Forelimb muscle (tissue), 1 donor: ENCODE measurements around the gene CERKL. TPM values are rescaled to one million over a fixed set of nuclear protein-coding genes. Genes with fewer than 3 reads are reported as not detected.
A peak's percentile ranks its signal among the peaks of the same experiment; 100 is the strongest.

ENCODE experiments used
- DNase-seq: peaks from one replicate; pipeline ENCODE4 v3.0.0-alpha.2; 2013; ENCODE audit warnings: low read depth
- polyA plus RNA-seq: library from polyadenylated mRNA; unstranded; fragments of 120-200 nt; gene quantifications from one replicate; pipeline ENCODE4 v1.2.1, GENCODE V29; 2013; ENCODE audit not compliant: insufficient read length

The CERKL gene
- polyA plus RNA-seq, 1 donor = 6.7 TPM

DNA sequence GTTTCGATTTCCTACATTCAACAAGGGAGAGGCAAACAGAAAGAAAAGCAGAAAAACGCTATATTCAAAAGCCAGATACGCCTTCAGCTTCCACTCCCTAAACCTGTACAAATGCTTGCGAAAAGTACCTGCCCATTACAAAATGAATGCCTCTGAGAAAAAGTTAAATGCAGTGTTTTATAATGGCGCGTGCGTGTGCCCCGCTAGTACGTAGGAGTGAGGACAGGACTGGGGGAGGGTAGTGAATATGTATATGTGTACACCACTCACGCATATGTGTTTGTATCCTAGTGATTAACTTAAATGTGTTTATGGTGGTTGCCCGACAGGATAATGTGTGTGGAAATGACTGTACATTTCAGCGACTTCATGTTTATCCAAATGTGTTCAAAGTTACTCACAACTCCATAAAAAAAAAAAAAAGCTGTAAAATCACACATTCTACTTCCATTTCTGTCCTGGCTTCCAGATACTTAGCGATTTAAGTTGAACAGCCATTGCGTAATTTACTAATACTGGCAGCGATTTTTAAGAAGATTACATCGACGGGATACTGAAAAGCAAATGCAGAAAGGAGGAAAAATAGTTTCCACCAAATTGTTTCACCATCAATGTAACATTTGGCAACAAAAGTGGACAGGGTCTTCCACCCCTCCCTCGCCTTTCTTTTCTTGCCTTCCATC lies 22.1 kb upstream of the CERKL start:
- no peak for DNase-seq

- DNase-seq = peak; percentile 60
Observed at GRCh38 chr2:181677912-181678586, 21.1 kb upstream of the CERKL start.

GRCh38 chr2:181675254-181675653 lies 18.3 kb upstream of the CERKL start:
- DNase-seq = no peak

DNA sequence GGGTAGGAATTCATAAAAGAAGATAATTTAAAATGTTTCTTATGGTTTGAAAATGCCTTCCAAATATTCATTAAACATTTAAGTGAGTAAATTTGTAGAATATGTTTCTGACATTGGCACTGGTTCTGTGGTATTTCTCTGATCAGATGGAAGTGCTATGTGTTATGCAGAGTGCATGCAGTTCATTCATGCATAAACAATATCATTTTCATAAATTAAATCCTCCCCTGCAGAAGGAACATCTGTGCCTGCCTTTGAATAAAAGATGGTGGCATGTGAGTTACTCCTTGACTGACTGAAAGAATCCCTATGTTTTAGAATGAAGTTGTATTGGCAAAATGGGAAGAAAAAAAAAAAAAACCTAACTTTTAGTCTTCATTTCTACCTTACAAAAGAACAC lies 17.6 kb upstream of the CERKL start:
- DNase-seq = no peak

- no peak for DNase-seq
Observed at GRCh38 chr2:181673173-181673572, 16.3 kb upstream of the CERKL start.

DNA sequence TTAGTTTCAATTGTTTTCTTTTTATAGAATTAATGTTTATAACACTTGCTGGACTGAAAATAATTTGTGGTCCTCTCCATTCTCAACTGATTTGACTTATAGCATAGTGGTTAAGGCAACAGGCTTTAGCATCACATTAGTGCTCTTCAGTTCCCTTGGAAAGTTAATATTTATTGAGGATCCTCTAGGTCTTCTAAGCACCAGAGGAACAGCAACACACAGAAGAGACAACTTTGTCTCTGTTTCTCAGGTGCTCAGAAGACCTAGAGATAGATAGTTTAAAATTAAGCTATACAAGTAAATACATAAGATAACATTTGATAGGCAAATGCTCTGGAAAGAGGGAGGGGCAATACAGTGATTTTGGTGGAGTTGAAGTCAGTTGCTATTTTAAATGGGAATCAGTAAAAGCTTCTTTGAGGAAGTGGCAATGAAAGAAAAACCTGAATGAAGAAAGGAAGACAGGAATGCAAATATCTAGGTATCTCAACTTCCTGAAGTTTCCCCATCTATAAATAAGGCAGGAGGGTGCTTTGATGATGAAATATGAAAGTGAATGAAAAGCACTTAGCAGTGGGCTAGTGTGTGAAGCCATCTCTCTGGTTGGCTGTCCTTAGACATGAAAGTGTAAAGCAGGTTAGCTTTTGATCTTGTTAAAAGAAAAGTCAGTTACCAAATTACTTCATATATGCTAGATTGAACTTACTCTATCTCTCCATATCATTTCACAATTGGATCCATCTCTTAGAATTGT lies 15.5 kb upstream of the CERKL start:
- DNase-seq = no peak

GRCh38 chr2:181670632-181671031 lies 13.7 kb upstream of the CERKL start:
- no peak for DNase-seq

DNA sequence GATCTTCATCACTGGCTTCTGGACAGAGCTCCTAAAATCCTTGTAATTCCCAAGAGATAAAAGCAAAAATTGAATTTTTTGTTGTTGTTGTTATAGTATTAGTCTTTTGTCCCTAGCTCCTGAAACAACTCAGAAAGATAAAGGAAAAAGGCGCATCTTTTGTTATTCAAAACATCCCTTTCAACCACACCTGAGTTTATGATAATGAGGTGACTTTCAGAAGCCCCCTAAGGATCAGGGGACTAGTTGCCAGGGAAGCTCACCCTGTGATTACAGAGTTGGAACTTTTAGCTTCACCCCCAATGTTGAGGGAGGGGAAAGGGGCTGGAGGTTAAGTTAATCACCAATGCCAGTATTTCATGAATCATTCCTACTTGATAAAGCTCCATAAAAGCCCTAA lies 10.3 kb upstream of the CERKL start:
- DNase-seq = no peak

GRCh38 chr2:181662287-181662686 lies 5.4 kb upstream of the CERKL start:
- no peak for DNase-seq

DNA sequence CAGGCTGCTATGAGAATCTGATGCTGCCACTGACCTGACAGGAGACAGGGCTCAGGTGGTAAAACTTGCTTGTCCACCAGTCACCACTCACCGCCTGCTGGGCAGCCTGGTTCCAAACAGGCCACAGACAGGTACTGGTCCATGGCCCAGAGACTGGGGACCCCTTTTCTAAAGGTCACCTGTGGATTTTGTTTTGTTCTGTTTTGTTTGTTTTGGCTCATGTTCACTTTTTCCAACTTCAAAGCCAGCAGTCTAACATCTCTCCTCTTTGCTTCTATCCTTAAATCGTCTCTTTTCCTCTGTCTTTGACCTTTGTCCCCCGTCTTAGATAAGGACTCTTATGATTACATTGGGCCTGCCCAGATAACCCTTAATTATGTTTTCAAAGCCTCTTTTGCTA lies 3.3 kb upstream of the CERKL start:
- DNase-seq = no peak

DNA sequence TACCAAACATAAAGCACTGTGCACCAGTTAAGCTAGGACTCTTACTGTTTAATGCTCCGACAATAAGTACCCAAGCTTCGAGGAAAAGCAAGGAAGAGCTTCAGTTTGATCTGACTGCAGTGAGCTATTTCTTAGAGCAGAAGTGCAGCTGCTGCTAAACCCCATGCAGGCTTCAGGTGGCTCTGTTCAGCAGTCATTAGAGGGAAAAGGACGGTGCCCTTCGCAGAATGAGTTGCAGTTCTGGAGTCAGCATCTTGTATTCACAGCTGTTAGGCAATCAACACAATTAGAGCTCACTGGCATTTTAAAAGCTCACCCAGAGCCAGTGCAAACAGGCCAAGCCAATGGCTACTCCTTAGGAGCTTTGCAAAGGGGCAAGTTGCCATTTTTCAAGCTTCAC lies 1.5 kb upstream of the CERKL start:
- no peak for DNase-seq

DNA sequence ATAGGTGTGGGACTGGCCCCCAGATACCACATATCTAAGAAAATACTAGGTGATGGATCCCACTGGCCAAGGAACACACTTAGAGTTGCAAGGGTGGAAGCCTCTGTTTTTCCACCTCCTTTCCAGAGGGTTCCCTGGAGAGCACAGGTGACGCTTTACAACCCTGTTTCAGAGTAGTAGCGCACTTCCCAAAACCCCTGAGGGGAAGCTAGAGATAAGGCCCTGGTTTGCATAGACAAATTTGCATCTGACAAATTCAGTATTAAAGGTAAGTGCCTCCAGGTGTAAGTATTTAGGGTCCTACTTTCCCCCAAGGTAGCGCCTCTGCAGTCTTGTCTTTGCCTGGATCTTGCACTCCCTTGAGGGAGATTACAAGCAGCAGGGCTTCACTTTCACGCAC lies 474 bp upstream of the CERKL start:
- no peak for DNase-seq

DNA sequence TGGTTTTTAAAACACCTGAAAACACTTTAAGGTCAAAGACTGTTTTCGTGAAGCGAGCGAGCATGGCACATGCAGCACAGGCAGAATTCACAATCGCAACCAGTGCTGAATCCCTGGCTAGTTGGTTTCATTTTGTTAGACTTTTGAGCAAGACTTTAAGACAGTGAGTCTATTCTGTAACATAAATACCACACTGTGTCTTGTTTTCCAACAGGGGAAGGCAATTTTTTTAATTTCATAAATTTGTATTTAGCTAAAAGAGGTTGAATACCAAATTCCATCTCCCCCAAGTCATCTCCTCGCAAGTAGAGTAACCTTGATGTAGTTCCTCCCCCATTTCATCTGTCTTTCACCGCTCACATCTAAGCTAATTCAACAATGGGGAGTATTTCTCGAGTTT lies 1.4 kb downstream of the CERKL start:
- no peak for DNase-seq

DNA sequence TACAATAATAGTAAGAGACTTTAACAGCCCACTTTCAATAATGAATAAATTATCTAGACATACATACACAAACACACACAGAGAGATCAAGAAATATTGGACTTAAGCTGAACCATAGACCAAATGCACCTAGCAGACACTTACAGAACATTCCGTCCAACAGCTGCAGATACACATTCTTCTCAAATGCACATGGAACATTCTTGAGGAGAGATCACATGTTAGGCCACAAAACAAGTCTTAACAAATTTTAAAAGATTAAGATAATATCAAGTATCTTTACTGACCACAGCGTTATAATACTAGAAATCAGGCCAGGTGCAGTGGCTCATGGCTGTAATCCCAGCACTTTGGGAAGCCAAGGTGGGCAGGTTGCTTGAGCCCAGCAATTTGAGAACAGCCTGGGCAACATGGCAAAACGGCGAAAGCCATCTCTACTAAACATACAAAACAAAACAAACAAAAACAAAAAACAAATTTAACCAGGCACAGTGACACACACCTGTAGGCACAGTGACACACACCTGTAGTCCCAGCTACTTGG lies 7.4 kb downstream of the CERKL start:
- no peak for DNase-seq

- no peak for DNase-seq
Observed at GRCh38 chr2:181648478-181649155, 8.3 kb downstream of the CERKL start.

DNA sequence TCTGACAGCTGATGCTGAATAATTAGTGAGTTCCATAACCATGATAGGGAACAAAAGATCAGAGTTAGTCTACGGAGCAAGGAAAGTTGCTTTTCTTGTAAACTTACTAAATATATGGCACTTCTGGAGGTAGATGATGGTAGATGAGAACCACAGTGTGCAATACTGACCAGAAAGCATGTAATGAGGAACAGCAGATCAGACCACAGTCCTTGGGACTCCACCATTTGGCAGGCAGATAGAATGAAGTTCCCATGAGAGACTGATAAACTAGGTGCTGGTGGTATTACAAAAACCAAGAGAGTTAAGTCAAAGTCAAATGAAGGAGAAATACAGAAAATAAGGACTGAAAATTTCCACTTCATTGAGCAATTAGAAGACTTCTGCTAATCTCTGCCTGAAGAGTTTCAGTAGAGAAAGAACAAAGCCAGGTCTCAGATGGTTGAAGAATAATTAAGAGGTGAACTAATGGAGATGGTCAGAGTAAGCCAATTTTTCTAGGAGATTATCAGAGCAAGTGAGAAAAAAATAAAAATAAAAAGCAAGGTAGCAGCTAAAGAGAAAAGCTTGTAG lies 10.4 kb downstream of the CERKL start:
- no peak for DNase-seq

- no peak for DNase-seq
Observed at GRCh38 chr2:181643151-181643550, 13.8 kb downstream of the CERKL start.

DNA sequence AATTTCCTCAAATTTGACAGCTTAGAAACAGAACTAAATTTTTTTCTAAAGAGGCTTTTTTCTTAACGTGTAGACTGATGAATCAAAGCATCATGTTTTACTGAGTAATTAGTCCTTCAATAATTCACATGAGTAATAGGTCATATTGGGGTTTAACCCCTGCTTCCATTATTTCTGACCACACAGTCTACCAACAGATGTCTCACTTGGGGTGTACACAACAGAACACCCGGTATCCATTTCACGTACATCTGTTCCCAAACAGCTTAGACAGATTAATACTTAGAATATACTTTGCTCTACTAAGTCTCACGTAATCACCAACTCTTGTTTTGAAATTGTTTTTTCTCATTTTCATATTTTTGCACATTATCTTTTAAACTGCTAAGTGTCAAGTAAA lies 14.8 kb downstream of the CERKL start:
- DNase-seq = no peak

- DNase-seq = no peak
Observed at GRCh38 chr2:181639686-181640085, 17.2 kb downstream of the CERKL start.

DNA sequence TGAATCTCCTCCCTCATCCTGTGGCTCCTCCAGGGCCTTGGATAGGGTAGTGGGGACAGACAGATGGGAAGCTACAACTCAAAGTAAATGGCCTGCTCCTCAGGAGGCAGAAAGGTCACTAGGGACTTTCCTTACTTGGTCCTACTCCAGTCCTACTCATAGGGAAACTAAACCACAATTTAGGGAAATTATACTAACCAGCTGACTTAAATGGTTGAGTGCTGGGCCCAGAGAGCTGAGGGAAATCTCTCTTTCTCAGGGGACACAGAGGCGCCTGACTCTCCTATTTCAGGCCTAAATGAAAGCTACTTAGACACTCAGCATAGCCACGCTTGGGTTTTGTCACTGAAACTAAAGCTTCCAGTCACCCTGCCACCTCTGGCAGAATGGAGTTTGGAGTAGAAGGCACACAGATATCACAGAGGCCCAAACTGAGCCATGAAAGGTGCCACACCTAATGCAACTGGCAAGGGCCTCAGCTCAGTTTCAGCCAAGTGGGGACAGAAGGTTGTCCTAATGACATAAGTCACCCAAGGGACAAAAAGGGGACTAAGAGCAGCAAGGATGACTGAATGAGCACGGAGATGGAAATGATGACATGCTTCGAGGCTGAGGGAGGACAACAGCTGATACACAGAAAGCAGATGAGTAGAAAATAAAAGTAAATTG lies 24.0 kb downstream of the CERKL start:
- no peak for DNase-seq
